ENCODE measurements around the gene PRKG1. TPM values are rescaled to one million over a fixed set of nuclear protein-coding genes. Genes with fewer than 3 reads are reported as not detected.
A peak's percentile ranks its signal among the peaks of the same experiment; 100 is the strongest.

The PRKG1 gene
- total RNA-seq, 4 donors from 2014 or later, result 1.2 to 6.5 (median 2.7) TPM

DNA sequence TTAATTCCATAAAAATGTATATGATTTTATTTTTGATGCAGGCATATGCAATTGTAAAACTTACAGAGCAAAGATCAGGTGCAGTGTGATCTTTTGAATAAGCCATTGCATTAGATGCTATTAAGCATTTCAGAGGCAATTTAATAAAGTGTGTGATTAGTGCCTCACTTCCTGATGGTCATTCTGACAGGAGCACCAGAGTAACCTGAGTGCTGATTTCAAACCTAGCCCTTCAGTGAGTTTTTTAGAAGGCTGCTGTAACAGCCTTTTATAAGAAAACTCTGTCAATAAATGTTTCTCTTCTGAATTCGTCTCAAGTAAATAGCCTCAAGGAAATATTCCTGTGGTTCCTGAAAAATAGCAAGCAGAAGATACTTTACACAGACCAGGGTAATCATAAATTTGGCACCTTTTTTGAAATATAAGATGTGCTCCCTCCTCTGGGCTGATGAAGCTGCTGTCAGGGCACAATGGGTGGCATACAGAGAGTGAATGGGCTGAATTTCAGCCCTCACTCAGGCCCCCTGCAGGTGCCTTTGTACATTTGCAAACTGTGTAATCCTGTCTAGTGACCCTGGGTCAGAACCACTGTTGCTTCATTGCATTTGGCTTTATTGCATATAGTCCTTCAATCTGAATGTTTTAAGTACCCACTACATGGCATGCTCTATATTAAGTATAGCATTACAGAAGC is 818.8 kb downstream of the PRKG1 start:
- Histone ChIP-seq H3K4me3 (no peak overlapping the region), H3K27ac (no peak overlapping the region), H3K27me3 (no peaks in the 10 kb centered on the region), H3K4me1 (peaks cover 9% of the 10 kb centered on the region), H3K9me3 (no peaks in the 10 kb centered on the region), H3K36me3 (no peaks in the 10 kb centered on the region)
- no peak for DNase-seq (ENCODE audit: low spot score in 2 of 2)
- WGBS, result 64% methylated on average over 1 of the region's 1 CpG
- TF ChIP-seq, protein P1, sequence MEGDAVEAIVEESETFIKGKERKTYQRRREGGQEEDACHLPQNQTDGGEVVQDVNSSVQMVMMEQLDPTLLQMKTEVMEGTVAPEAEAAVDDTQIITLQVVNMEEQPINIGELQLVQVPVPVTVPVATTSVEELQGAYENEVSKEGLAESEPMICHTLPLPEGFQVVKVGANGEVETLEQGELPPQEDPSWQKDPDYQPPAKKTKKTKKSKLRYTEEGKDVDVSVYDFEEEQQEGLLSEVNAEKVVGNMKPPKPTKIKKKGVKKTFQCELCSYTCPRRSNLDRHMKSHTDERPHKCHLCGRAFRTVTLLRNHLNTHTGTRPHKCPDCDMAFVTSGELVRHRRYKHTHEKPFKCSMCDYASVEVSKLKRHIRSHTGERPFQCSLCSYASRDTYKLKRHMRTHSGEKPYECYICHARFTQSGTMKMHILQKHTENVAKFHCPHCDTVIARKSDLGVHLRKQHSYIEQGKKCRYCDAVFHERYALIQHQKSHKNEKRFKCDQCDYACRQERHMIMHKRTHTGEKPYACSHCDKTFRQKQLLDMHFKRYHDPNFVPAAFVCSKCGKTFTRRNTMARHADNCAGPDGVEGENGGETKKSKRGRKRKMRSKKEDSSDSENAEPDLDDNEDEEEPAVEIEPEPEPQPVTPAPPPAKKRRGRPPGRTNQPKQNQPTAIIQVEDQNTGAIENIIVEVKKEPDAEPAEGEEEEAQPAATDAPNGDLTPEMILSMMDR (IDR thresholded peaks at IDR 0.05), result no peak
- TF ChIP-seq EP300 (IDR thresholded peaks at IDR 0.05), result no peak
- no peak for TF ChIP-seq POLR2A (IDR thresholded peaks at IDR 0.05)
- no peak for TF ChIP-seq POLR2AphosphoS5 (IDR thresholded peaks at IDR 0.05)

DNA sequence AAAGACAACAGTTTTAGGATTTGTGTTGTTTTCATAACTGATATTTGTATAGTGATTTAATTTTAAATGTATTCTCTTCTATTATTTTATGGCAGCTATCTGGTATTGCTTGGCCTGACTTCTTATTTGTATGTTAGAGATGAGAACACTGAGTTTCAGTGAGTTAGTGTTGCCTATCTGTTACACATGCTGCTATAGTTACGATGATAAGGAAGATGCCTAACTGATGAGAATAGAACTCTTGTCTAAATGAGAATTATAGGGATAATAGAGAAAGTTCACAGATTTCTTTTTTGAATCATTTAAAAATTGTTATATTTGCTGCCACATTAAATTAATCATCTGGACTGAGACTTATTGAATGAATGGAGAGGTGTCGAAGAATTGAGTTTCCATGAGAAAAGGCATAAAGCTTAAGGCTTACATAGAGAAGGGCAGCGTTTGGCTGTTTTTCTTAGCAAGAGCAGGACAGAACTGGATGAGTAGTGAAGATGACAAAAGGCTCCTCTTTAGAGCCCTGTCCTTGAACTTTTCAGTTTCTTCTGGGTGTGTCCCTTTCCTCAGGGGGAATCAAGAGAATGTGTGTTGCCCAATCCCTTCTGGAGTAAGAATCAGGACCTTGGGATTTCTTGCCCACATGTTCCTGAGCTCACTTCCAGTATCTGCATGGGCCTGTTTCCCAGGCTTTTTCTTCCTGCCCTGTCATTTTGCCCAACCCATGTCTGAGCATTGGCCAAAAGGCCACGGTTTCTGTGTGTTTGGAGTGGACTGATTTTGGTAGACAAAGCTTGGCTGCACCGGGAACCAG is 820.7 kb downstream of the PRKG1 start:
- Histone ChIP-seq H3K27me3 (no peaks in the 10 kb centered on the region), H3K36me3 (no peaks in the 10 kb centered on the region), H3K27ac (peak overlapping the region; percentile 66), H3K9me3 (no peaks in the 10 kb centered on the region), H3K4me1 (peaks cover 9% of the 10 kb centered on the region), H3K4me3 (no peak overlapping the region)
- peak in 2 of 3 donors; percentile 84 to 87 for TF ChIP-seq POLR2AphosphoS5 (IDR thresholded peaks at IDR 0.05)
- TF ChIP-seq, protein P1 (IDR thresholded peaks at IDR 0.05), result no peak
- DNase-seq (ENCODE audit: low spot score in 2 of 2), result peak; percentile 74 to 83
- WGBS, result 57% methylated on average over 5 of the region's 5 CpGs

DNA sequence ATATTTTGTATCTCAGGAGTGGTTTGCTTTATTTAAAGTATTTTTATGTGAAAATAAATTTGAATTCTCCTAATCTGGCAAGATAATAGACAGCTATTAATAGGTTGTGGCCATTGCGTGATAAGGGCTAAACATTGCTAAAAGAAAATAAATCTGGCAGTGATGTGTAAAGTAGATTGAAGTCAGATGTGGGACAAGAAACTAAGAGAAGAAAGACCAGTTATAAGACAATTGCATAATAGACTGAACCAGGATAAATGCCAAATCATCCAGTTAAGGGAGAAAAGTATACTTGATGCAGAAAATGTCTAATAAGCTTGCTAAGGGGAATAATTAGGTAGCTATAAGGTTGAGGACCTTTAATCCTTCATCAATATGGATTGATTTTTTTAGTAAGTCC is 822.6 kb downstream of the PRKG1 start:
- no peak for DNase-seq (ENCODE audit: low spot score in 2 of 2)
- TF ChIP-seq POLR2AphosphoS5 (IDR thresholded peaks at IDR 0.05) (no peak), EP300 (IDR thresholded peaks at IDR 0.05) (no peak), POLR2A (IDR thresholded peaks at IDR 0.05) (no peak)
- TF ChIP-seq, protein P1 (IDR thresholded peaks at IDR 0.05), result no peak
- Histone ChIP-seq H3K27me3 (no peaks in the 10 kb centered on the region), H3K27ac (no peak overlapping the region), H3K36me3 (no peaks in the 10 kb centered on the region), H3K9me3 (no peaks in the 10 kb centered on the region), H3K4me1 (peaks cover 9% of the 10 kb centered on the region), H3K4me3 (no peak overlapping the region)
- WGBS, result 50% methylated on average over 1 of the region's 1 CpG

DNA sequence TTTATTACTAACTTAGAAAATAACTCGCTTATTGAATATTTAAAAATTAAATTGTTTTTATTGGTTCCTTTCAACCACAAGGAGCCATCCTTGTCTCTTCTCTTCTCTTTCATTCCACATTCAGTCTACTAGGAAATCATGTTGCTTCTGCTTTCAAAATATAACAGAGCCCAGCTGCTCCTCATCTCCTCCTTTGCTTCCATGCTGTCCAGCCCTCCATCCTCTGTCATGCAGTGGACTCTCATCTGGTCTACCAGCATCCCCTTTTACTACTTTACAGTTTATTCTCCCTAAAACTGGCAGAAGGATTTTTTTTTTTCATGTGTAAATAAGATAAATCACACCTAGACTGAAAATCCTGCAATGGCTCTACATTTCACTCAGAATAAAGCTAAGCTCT is 823.3 kb downstream of the PRKG1 start:
- Histone ChIP-seq H3K4me3 (no peak overlapping the region), H3K9me3 (no peaks in the 10 kb centered on the region), H3K27ac (no peak overlapping the region), H3K36me3 (no peaks in the 10 kb centered on the region), H3K4me1 (peaks cover 9% of the 10 kb centered on the region), H3K27me3 (no peaks in the 10 kb centered on the region)
- DNase-seq (ENCODE audit: low spot score in 2 of 2), result no peak
- 83% methylated on average over 1 of the region's 1 CpG for WGBS
- no peak for TF ChIP-seq POLR2AphosphoS5 (IDR thresholded peaks at IDR 0.05)
- TF ChIP-seq, protein P1 (IDR thresholded peaks at IDR 0.05), result no peak
- TF ChIP-seq POLR2A (IDR thresholded peaks at IDR 0.05), result no peak
- TF ChIP-seq EP300 (IDR thresholded peaks at IDR 0.05), result no peak

DNA sequence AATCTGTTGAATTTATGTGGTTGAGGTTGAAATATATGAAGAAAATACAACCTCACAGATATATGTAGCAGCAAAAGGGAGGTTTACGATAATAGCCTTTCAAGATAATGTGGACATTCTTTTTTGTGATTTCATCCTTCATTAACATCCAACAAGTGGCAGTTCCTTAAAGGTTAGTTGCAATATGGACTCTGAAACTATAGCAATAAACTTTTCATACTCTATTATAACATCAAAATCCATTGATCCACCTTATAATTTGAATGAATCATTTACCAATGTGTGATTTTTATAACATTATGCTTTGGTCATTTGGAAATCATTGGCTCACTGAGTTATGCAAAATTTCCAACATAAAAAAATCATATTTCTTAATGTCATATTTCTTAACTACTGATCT is 825.9 kb downstream of the PRKG1 start:
- no peak for TF ChIP-seq POLR2A (IDR thresholded peaks at IDR 0.05)
- Histone ChIP-seq H3K27ac (no peak overlapping the region), H3K4me1 (peaks cover 9% of the 10 kb centered on the region), H3K4me3 (no peak overlapping the region), H3K27me3 (no peaks in the 10 kb centered on the region), H3K36me3 (no peaks in the 10 kb centered on the region), H3K9me3 (no peaks in the 10 kb centered on the region)
- 96% methylated on average over 1 of the region's 1 CpG for WGBS
- DNase-seq (ENCODE audit: low spot score in 2 of 2), result no peak
